GM10248 (cell line): Measurements from ENCODE around the gene SLC37A3.
"Not testable (repeated sequence)": the region's sequence is repeated elsewhere in the genome, so short reads cannot be mapped to it uniquely, and the experiment has no call there.

Experiments used
- CTCF ChIA-PET: fragments of 300-600 bp; sonication (Branson Sonifier 250); formaldehyde crosslinking; extraction: SDS; loops from one replicate; lab custom pipeline; 2021; ENCODE audit warnings: antibody characterized with exemption; lab: Yijun Ruan, JAX
- POLR2A ChIA-PET: fragments of 350-650 bp; sonication (Branson Sonifier 250); formaldehyde crosslinking; extraction: SDS; loops from one replicate; lab custom pipeline; 2020; ENCODE audit warnings: antibody characterized with exemption; lab: Yijun Ruan, JAX
- DNase-seq: peaks from one replicate; pipeline ENCODE4 v3.0.0; 2012; ENCODE audit errors: extremely low spot score
- CTCF ChIP-seq: IDR thresholded peaks from 2 replicates; pipeline ENCODE4 v1.5.1; 2012; ENCODE audit warnings: mild to moderate bottlenecking, low read depth; ENCODE audit errors: extremely low read depth, missing control alignments, control extremely low read depth

SLC37A3 gene

GRCh38 chr7:140342727-140343514 is 55.4 kb downstream of the SLC37A3 start:
- DNase-seq = peak; percentile 32
- POLR2A ChIA-PET = no interaction called here
- CTCF ChIA-PET = interaction anchor here (3.0 kb wide), 1 partner anchor 11 kb away, joined by 8 read pairs; no protein-coding TSS in a partner anchor
- peak; percentile 18 for TF ChIP-seq CTCF

- ChIA-PET POLR2A (interaction anchor here (0.7 kb wide), 1 partner anchor 590 kb away, joined by 3 read pairs; no protein-coding TSS in a partner anchor), CTCF (interaction anchor here (1.4 kb wide), 1 partner anchor 44 kb away, joined by 3 read pairs; no protein-coding TSS in a partner anchor)
- not testable (repeated sequence) for DNase-seq
Observed at GRCh38 chr7:140338959-140339358, 59.4 kb downstream of the SLC37A3 start.

DNA sequence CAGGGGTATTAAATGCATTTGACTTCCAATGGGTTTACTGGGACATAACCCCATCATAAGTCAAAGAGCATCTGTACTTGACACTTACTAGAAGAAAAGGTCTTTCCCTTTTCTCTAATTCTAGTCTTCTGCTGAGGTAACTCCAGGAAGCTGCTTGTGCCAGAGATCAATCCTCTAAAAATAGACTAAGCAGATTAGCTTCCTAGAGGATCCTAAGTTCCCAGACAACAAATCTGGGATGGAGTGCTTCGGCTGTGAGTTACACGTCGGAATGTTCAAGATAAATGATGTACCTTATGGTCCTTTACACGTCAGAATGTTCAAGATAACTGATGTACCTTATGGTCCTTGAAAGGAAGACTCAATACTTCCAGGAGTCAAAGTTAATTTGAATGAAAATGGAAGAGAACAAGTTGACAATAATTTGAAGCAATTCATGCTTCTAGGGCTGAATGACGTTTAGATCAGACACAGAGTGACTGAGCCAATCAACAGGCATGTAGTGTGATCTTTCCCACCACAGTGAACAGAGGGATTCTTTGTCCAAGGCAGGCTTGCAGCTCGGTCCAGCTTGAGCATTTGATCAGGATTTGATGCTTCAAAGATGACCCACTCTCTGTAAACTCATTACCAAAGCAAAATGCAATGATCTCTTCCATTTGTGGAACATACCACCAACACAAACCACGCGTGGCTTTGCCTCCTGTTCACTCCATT is 63.8 kb downstream of the SLC37A3 start:
- POLR2A ChIA-PET = no interaction called here
- DNase-seq = no peak
- CTCF ChIA-PET = no interaction called here
- TF ChIP-seq CTCF = no peak

DNA sequence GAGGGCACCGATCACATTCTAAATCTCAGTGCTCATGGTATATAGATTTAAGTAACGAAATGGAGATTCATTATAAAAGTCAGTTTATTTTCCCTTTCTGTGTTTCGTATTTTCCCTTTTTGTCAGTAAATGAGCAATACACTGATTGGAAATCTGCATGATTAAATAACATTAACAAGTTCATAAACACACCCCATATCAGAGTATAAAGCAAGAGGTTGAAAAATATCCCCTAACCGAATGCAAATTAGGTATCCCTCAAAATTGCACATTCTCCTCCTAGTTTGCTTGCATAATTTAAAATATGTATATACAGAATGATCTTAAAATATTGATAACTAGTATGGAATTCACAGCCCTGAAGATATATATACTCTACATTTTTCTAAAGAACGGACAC is 64.6 kb downstream of the SLC37A3 start:
- POLR2A ChIA-PET = no interaction called here
- CTCF ChIA-PET = no interaction called here
- TF ChIP-seq CTCF = no peak

GRCh38 chr7:140333223-140333622 is 65.1 kb downstream of the SLC37A3 start:
- no peak for TF ChIP-seq CTCF
- DNase-seq = no peak
- CTCF ChIA-PET = no interaction called here
- POLR2A ChIA-PET = no interaction called here

More for the DNA sequence above, 64.6 kb downstream of the SLC37A3 start:
- no peak for DNase-seq

DNA sequence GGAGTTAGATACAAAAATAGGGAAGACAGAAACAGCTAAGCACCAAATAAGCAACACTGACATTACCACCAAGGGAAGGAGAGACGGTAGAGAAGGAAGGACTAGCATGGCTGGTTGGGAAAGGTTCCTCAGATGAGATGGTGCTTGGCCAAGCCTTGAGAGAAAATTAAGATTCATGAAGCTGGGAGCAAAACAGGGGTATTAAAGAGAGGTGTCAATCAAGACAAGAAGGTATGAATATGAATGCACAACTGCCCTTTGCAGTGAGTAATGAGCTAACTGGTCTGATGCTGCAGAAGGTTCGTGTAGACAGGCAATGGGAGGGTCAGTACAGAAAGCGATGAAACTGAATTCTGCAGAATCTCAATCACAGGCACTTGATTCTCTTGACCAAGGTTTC is 67.7 kb downstream of the SLC37A3 start:
- TF ChIP-seq CTCF = no peak
- no peak for DNase-seq
- ChIA-PET POLR2A (no interaction called here), CTCF (interaction anchor here (0.9 kb wide), 1 partner anchor 15 kb away, joined by 3 read pairs; no protein-coding TSS in a partner anchor)
